ENCODE results near the gene PKP4.

GRCh38 chr2:158610059-158610458 lies 153.3 kb downstream of the PKP4 start:
- TF ChIP-seq CTCF (conservative IDR thresholded peaks at IDR 0.05; ENCODE audit: low read depth, low read length), result no peak
- no peak for TF ChIP-seq EZH2 (IDR thresholded peaks at IDR 0.05; ENCODE audit: low read length, unreplicated experiment)
